Measurements from ENCODE around the gene ISG20. TPM values are rescaled to one million over a fixed set of nuclear protein-coding genes. Genes with fewer than 3 reads are reported as not detected.

The ISG20 gene
- total and polyA plus RNA-seq, 4 donors = 10.1 to 18.7 (median 12.9) TPM

DNA sequence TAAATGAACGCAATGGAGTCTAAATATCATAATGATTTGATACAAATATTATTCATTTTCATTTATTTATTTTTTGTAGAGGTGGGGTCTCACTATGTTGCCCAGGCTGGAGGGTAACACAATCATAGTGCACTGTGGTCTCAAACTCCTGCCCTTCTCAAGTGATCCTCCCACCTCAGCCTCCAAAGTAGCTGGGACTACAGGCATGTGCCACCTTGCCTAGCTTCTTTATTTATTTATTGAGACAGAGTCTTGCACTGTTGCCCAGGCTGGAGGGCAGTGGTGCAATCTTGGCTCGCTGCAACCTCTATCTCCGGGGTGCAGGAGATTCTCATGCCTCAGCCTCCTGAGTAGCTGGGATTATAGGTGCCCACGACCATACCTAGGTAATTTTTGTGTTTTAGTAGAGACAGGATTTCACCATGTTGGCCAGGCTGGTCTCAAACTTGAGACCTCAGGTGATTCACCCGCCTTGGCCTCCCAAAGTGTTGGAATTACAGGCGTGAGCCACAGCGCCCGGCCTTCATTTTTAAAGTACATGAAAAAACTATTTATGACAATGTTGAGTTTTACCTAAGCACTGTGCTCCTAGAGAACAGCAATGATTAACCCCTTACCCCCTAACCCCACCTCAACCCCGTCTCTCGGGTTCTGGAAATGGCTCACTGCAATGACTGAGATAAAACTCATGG is 21.6 kb upstream of the ISG20 start:
- WGBS, 2 donors = 91 to 93% methylated on average over 10 of the region's 10 CpGs
- DNase-seq = peak in 1 of 2 donors; percentile 51

GRCh38 chr15:88617790-88618189 is 21.0 kb upstream of the ISG20 start:
- Histone ChIP-seq H3K9me3 (ENCODE audit: control insufficient read depth, low read length) (no peaks in the 10 kb centered on the region), H3K36me3 (ENCODE audit: control insufficient read depth in 1 of 2, insufficient read depth in 2 of 2, low read length in 1 of 2) (no peaks in the 10 kb centered on the region), H3K4me1 (ENCODE audit: control insufficient read depth in 1 of 2, insufficient read depth in 2 of 2, low read length in 2 of 2) (no peaks in the 10 kb centered on the region), H3K4me3 (ENCODE audit: low read length in 2 of 2) (no peak overlapping the region), H3K27me3 (ENCODE audit: control insufficient read depth in 1 of 2, insufficient read depth in 2 of 2, low read length in 1 of 2) (no peaks in the 10 kb centered on the region), H3K27ac (ENCODE audit: low read depth in 1 of 2, low read length in 2 of 2) (no peak overlapping the region)
- intact Hi-C loops (cut with DNase I) = no loop called here
- DNase-seq (no peak), ATAC-seq (ENCODE audit: low FRiP score) (no peak)
- 81 to 82% methylated on average over 1 of the region's 1 CpG for WGBS, 2 donors

More for the DNA sequence above, 21.6 kb upstream of the ISG20 start:
- H3K9me3 ChIP-seq (ENCODE audit: control insufficient read depth, low read length) = no peaks in the 10 kb centered on the region
- ATAC-seq (ENCODE audit: low FRiP score) = no peak
- no peaks in the 10 kb centered on the region for H3K4me1 ChIP-seq (ENCODE audit: control insufficient read depth in 1 of 2, insufficient read depth in 2 of 2, low read length in 2 of 2)
- H3K27ac ChIP-seq (ENCODE audit: low read depth in 1 of 2, low read length in 2 of 2) = no peak overlapping the region
- no peaks in the 10 kb centered on the region for H3K36me3 ChIP-seq (ENCODE audit: control insufficient read depth in 1 of 2, insufficient read depth in 2 of 2, low read length in 1 of 2)
- no peaks in the 10 kb centered on the region for H3K27me3 ChIP-seq (ENCODE audit: control insufficient read depth in 1 of 2, insufficient read depth in 2 of 2, low read length in 1 of 2)
- intact Hi-C loops (cut with DNase I) = no loop called here
- no peak overlapping the region for H3K4me3 ChIP-seq (ENCODE audit: low read length in 2 of 2)

- Histone ChIP-seq H3K4me1 (ENCODE audit: control insufficient read depth in 1 of 2, insufficient read depth in 2 of 2, low read length in 2 of 2) (no peaks in the 10 kb centered on the region), H3K36me3 (ENCODE audit: control insufficient read depth in 1 of 2, insufficient read depth in 2 of 2, low read length in 1 of 2) (no peaks in the 10 kb centered on the region), H3K9me3 (ENCODE audit: control insufficient read depth, low read length) (no peaks in the 10 kb centered on the region), H3K27me3 (ENCODE audit: control insufficient read depth in 1 of 2, insufficient read depth in 2 of 2, low read length in 1 of 2) (no peaks in the 10 kb centered on the region), H3K4me3 (ENCODE audit: low read length in 2 of 2) (no peak overlapping the region), H3K27ac (ENCODE audit: low read depth in 1 of 2, low read length in 2 of 2) (no peak overlapping the region)
- intact Hi-C loops (cut with DNase I) = no loop called here
- no peak for DNase-seq
- ATAC-seq (ENCODE audit: low FRiP score) = no peak
Observed at GRCh38 chr15:88618686-88619085, 20.1 kb upstream of the ISG20 start.

DNA sequence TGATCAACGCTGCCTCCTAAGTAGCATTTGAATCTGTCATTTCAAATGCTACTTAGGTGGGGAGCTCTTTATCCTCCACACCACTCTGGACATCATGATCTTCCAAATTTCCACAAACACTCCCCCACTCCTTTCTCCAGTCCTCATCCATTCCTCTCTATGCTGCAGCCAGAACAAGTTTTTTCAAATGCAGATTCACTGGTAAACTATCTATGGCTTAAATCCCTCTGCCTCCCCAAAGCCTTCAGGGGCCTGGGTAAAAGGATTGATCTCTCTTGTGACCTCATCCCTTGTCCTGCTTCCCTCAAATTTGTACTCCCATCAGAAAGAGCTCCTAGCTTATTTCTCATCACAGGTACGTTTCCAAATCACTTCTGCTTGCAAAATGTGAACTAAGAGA is 19.0 kb upstream of the ISG20 start:
- intact Hi-C loops (cut with DNase I) = loop anchor here in 1 of 2 donors (5.0 to 10.0 kb wide), 2 partner anchors 152 to 575 kb away; partner anchors contain the start of genes MRPL46 and MRPS11
- no peak for ATAC-seq (ENCODE audit: low FRiP score)
- no peak overlapping the region for H3K4me3 ChIP-seq (ENCODE audit: low read length in 2 of 2)

GRCh38 chr15:88620995-88621772 is 17.6 kb upstream of the ISG20 start, which contains the start of gene AEN:
AEN (plus strand) TSS chr15:88621340; CDS start chr15:88626210, 4,870 bp downstream.
- intact Hi-C loops (cut with DNase I) = loop anchor here in 1 of 2 donors (5.0 to 10.0 kb wide), 2 partner anchors 154 to 574 kb away; partner anchors contain the start of genes MRPL46 and MRPS11
- no peaks in the 10 kb centered on the region for H3K9me3 ChIP-seq (ENCODE audit: control insufficient read depth, low read length)
- H3K27me3 ChIP-seq (ENCODE audit: control insufficient read depth in 1 of 2, insufficient read depth in 2 of 2, low read length in 1 of 2) = no peaks in the 10 kb centered on the region
- H3K27ac ChIP-seq (ENCODE audit: low read depth in 1 of 2, low read length in 2 of 2) = peak within 1 kb of the TSS; percentile 66 to 73
- DNase-seq = peak; percentile 98
- ATAC-seq (ENCODE audit: low FRiP score) = peak; percentile 98
- H3K36me3 ChIP-seq (ENCODE audit: control insufficient read depth in 1 of 2, insufficient read depth in 2 of 2, low read length in 1 of 2) = no peaks in the 10 kb centered on the region
- peak within 1 kb of the TSS; percentile 56 to 89 for H3K4me3 ChIP-seq (ENCODE audit: low read length in 2 of 2)
- peaks cover 0 to 2% of the 10 kb centered on the region in 2 donors for H3K4me1 ChIP-seq (ENCODE audit: control insufficient read depth in 1 of 2, insufficient read depth in 2 of 2, low read length in 2 of 2)
- WGBS, 2 donors = 0 to 1% methylated on average over 66 to 71 of the region's 71 CpGs

More for the DNA sequence above, 19.0 kb upstream of the ISG20 start:
- Histone ChIP-seq H3K27ac (ENCODE audit: low read depth in 1 of 2, low read length in 2 of 2) (no peak overlapping the region), H3K9me3 (ENCODE audit: control insufficient read depth, low read length) (no peaks in the 10 kb centered on the region), H3K4me1 (ENCODE audit: control insufficient read depth in 1 of 2, insufficient read depth in 2 of 2, low read length in 2 of 2) (peaks cover 0 to 2% of the 10 kb centered on the region in 2 donors), H3K27me3 (ENCODE audit: control insufficient read depth in 1 of 2, insufficient read depth in 2 of 2, low read length in 1 of 2) (no peaks in the 10 kb centered on the region), H3K36me3 (ENCODE audit: control insufficient read depth in 1 of 2, insufficient read depth in 2 of 2, low read length in 1 of 2) (no peaks in the 10 kb centered on the region)
- DNase-seq = no peak
- 81 to 90% methylated on average over 2 of the region's 2 CpGs for WGBS, 2 donors

- H3K36me3 ChIP-seq (ENCODE audit: control insufficient read depth in 1 of 2, insufficient read depth in 2 of 2, low read length in 1 of 2) = no peaks in the 10 kb centered on the region
- peak overlapping the region; percentile 62 to 66 for H3K27ac ChIP-seq (ENCODE audit: low read depth in 1 of 2, low read length in 2 of 2)
- intact Hi-C loops (cut with DNase I) = loop anchor here in 1 of 2 donors (5.0 to 10.0 kb wide), 2 partner anchors 155 to 573 kb away; partner anchors contain the start of genes MRPL46 and MRPS11
- H3K4me3 ChIP-seq (ENCODE audit: low read length in 2 of 2) = peak overlapping the region; percentile 56 to 89
- H3K4me1 ChIP-seq (ENCODE audit: control insufficient read depth in 1 of 2, insufficient read depth in 2 of 2, low read length in 2 of 2) = peaks cover 0 to 2% of the 10 kb centered on the region in 2 donors
- no peaks in the 10 kb centered on the region for H3K9me3 ChIP-seq (ENCODE audit: control insufficient read depth, low read length)
- no peaks in the 10 kb centered on the region for H3K27me3 ChIP-seq (ENCODE audit: control insufficient read depth in 1 of 2, insufficient read depth in 2 of 2, low read length in 1 of 2)
- DNase-seq = peak in 1 of 2 donors; percentile 56
- WGBS, 2 donors = 14 to 15% methylated on average over 17 of the region's 17 CpGs
- ATAC-seq (ENCODE audit: low FRiP score) = no peak
Observed at GRCh38 chr15:88621789-88622604, 16.8 kb upstream of the ISG20 start.

DNA sequence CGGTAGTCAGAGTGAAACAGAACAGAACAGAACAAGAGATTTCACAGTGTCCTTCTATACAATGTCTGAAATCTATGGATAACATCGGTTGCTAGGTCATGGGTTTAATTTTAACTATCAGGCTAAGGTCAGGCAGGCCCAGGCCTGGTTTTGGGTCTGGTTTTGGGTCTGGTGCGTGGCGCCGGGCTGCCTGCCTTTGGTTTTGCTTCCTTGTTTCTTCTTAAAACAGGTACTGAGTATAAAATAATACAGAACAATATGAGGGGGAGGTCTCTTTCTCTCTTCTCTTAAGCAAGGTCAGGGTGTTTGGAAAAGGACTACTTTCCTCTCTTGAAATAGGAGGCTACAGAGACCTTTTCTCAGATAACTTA is 16.2 kb upstream of the ISG20 start:
- WGBS, 2 donors = 51 to 61% methylated on average over 5 of the region's 5 CpGs
- Histone ChIP-seq H3K4me1 (ENCODE audit: control insufficient read depth in 1 of 2, insufficient read depth in 2 of 2, low read length in 2 of 2) (peaks cover 0 to 2% of the 10 kb centered on the region in 2 donors), H3K27ac (ENCODE audit: low read depth in 1 of 2, low read length in 2 of 2) (no peak overlapping the region)

DNA sequence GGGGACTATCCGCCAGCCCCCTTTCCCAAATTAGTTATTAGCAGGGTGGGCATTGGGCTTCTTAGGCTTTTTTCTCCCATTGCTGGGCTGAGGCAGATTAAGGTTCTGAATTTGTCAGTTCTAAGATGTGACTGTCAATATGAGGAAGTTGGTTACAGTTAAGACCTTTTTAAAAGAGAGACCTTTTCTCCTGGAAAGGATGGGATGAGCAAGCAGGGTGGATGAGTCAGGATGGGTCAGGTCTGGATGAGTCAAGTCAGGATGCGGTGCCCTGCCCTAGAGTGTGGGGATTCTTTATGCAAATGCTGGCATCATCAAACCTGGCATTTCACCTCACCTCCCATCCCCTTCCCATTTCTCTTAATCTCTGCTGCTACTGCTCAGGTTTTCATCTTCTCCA is 15.8 kb upstream of the ISG20 start:
- DNase-seq (peak in 1 of 2 donors; percentile 55), ATAC-seq (ENCODE audit: low FRiP score) (no peak)
- H3K4me3 ChIP-seq (ENCODE audit: low read length in 2 of 2) = no peak overlapping the region
- WGBS, 2 donors = 81 to 90% methylated on average over 2 of the region's 2 CpGs
- intact Hi-C loops (cut with DNase I) = loop anchor here in 1 of 2 donors (5.0 to 10.0 kb wide), 2 partner anchors 156 to 572 kb away; partner anchors contain the start of genes MRPL46 and MRPS11
- H3K9me3 ChIP-seq (ENCODE audit: control insufficient read depth, low read length) = no peaks in the 10 kb centered on the region
- no peak overlapping the region for H3K27ac ChIP-seq (ENCODE audit: low read depth in 1 of 2, low read length in 2 of 2)
- peaks cover 0 to 2% of the 10 kb centered on the region in 2 donors for H3K4me1 ChIP-seq (ENCODE audit: control insufficient read depth in 1 of 2, insufficient read depth in 2 of 2, low read length in 2 of 2)
- H3K36me3 ChIP-seq (ENCODE audit: control insufficient read depth in 1 of 2, insufficient read depth in 2 of 2, low read length in 1 of 2) = no peaks in the 10 kb centered on the region
- H3K27me3 ChIP-seq (ENCODE audit: control insufficient read depth in 1 of 2, insufficient read depth in 2 of 2, low read length in 1 of 2) = no peaks in the 10 kb centered on the region

More for the DNA sequence above, 16.2 kb upstream of the ISG20 start:
- Histone ChIP-seq H3K9me3 (ENCODE audit: control insufficient read depth, low read length) (no peaks in the 10 kb centered on the region), H3K27me3 (ENCODE audit: control insufficient read depth in 1 of 2, insufficient read depth in 2 of 2, low read length in 1 of 2) (no peaks in the 10 kb centered on the region), H3K4me3 (ENCODE audit: low read length in 2 of 2) (no peak overlapping the region), H3K36me3 (ENCODE audit: control insufficient read depth in 1 of 2, insufficient read depth in 2 of 2, low read length in 1 of 2) (no peaks in the 10 kb centered on the region)
- peak in 1 of 2 donors; percentile 44 for DNase-seq
- ATAC-seq (ENCODE audit: low FRiP score) = no peak
- intact Hi-C loops (cut with DNase I) = loop anchor here in 1 of 2 donors (5.0 to 10.0 kb wide), 2 partner anchors 155 to 572 kb away; partner anchors contain the start of genes MRPL46 and MRPS11
